ENCODE results near the gene EID3. TPM values are rescaled to one million over a fixed set of nuclear protein-coding genes. Genes with fewer than 3 reads are reported as not detected.

EID3 gene
- polyA plus RNA-seq, 1 donor from 2014 or later = 0.37 TPM

DNA sequence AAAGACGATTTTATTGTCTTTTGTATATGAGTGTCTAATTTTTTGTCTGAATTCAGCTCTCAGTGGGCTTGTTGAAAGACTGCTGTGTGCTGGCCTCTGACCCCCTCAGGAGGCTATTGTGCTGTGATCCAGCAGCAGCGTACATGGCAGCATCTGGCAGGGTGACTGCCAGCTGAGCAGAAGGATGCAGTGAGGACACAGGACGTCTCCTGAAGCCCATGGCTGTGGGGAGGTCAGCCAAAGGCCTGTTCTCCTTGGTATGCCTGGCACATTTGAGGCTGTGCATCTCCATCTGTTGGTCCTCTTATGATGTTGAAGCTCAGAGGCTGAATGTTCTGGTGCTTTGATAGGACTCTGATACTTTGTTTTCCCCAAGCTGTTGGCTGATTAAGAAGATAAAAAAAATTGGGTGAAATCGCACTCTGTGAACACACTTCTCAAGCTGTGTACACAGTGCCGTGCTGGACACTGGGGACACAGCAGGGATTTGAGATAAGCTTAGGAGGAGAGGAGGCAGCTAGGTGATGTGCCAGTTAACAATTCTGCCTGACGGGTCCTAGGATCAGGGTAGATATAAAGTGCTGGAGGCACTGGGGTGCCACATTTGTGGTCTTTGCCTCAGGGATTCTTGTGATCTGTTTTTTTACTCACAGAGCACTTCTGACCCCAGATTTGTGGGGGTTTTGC, 37.5 kb downstream of the EID3 start:
- no peak overlapping the region for H3K9ac ChIP-seq (ENCODE audit: low read length)
- no peaks in the 10 kb centered on the region for H3K9me2 ChIP-seq (ENCODE audit: insufficient read depth, low read length)
- TF ChIP-seq MXI1 (conservative IDR thresholded peaks at IDR 0.05; ENCODE audit: poor library complexity, severe bottlenecking) (no peak), SMC3 (conservative IDR thresholded peaks at IDR 0.05; ENCODE audit: poor library complexity) (no peak), EZH2 (IDR thresholded peaks at IDR 0.05; ENCODE audit: borderline replicate concordance, insufficient read depth, low read length, poor library complexity, severe bottlenecking) (no peak), EP300 (conservative IDR thresholded peaks at IDR 0.05; ENCODE audit: poor library complexity, severe bottlenecking) (no peak), POLR2AphosphoS5 (IDR thresholded peaks at IDR 0.05) (no peak), RAD21 (conservative IDR thresholded peaks at IDR 0.05) (no peak), TAF1 (IDR thresholded peaks at IDR 0.05; ENCODE audit: low read depth) (no peak)
- TF ChIP-seq, protein P1, sequence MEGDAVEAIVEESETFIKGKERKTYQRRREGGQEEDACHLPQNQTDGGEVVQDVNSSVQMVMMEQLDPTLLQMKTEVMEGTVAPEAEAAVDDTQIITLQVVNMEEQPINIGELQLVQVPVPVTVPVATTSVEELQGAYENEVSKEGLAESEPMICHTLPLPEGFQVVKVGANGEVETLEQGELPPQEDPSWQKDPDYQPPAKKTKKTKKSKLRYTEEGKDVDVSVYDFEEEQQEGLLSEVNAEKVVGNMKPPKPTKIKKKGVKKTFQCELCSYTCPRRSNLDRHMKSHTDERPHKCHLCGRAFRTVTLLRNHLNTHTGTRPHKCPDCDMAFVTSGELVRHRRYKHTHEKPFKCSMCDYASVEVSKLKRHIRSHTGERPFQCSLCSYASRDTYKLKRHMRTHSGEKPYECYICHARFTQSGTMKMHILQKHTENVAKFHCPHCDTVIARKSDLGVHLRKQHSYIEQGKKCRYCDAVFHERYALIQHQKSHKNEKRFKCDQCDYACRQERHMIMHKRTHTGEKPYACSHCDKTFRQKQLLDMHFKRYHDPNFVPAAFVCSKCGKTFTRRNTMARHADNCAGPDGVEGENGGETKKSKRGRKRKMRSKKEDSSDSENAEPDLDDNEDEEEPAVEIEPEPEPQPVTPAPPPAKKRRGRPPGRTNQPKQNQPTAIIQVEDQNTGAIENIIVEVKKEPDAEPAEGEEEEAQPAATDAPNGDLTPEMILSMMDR (IDR thresholded peaks at IDR 0.05; ENCODE audit: poor library complexity, severe bottlenecking) = no peak
- TF ChIP-seq, protein P2, sequence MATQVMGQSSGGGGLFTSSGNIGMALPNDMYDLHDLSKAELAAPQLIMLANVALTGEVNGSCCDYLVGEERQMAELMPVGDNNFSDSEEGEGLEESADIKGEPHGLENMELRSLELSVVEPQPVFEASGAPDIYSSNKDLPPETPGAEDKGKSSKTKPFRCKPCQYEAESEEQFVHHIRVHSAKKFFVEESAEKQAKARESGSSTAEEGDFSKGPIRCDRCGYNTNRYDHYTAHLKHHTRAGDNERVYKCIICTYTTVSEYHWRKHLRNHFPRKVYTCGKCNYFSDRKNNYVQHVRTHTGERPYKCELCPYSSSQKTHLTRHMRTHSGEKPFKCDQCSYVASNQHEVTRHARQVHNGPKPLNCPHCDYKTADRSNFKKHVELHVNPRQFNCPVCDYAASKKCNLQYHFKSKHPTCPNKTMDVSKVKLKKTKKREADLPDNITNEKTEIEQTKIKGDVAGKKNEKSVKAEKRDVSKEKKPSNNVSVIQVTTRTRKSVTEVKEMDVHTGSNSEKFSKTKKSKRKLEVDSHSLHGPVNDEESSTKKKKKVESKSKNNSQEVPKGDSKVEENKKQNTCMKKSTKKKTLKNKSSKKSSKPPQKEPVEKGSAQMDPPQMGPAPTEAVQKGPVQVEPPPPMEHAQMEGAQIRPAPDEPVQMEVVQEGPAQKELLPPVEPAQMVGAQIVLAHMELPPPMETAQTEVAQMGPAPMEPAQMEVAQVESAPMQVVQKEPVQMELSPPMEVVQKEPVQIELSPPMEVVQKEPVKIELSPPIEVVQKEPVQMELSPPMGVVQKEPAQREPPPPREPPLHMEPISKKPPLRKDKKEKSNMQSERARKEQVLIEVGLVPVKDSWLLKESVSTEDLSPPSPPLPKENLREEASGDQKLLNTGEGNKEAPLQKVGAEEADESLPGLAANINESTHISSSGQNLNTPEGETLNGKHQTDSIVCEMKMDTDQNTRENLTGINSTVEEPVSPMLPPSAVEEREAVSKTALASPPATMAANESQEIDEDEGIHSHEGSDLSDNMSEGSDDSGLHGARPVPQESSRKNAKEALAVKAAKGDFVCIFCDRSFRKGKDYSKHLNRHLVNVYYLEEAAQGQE (IDR thresholded peaks at IDR 0.05; ENCODE audit: borderline replicate concordance) = no peak
- no peak overlapping the region for H3K4me3 ChIP-seq (ENCODE audit: low read length)
- H3K4me2 ChIP-seq (ENCODE audit: low read length) = no peak overlapping the region
- H3K79me2 ChIP-seq (replicated peaks; ENCODE audit: insufficient read depth, low read length) = no peaks in the 10 kb centered on the region
- H3K27me3 ChIP-seq (ENCODE audit: insufficient read depth, low read depth, low read length) = no peaks in the 10 kb centered on the region
- no peaks in the 10 kb centered on the region for H3K9me3 ChIP-seq (ENCODE audit: low read length)
- no peak overlapping the region for H2AFZ ChIP-seq (ENCODE audit: low read depth, low read length)
- H3K27ac ChIP-seq (ENCODE audit: low read length) = no peak overlapping the region
- H3F3A ChIP-seq (ENCODE audit: insufficient read depth, low read length, poor library complexity, severe bottlenecking) = no peaks in the 10 kb centered on the region
- no peaks in the 10 kb centered on the region for H4K20me1 ChIP-seq (ENCODE audit: insufficient read depth)
- H3K36me3 ChIP-seq (ENCODE audit: insufficient read depth, low read length) = no peaks in the 10 kb centered on the region

DNA sequence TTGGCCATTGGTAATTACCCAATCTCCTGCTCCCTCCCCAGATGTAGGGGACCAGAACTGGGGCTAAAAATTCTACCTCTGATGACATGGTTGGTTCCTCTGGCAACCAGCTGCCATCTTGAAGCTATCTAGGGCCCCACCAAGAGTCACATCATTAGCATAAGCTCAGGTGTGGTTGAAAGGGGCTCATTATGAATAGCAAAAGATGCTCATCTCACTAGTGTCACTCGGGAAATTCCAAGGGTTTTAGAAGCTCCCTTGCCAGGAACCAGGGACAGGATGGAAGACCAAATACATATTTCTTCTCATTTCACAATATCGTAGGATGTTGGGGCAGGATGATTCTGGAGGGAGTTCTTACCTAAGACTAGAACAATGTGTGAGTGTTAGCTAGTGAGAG, 38.6 kb downstream of the EID3 start:
- H3K9me2 ChIP-seq (ENCODE audit: insufficient read depth, low read length) = no peaks in the 10 kb centered on the region
- H3K36me3 ChIP-seq (ENCODE audit: insufficient read depth, low read length) = no peaks in the 10 kb centered on the region
- no peak for TF ChIP-seq RAD21 (conservative IDR thresholded peaks at IDR 0.05)
- TF ChIP-seq, protein P1 (IDR thresholded peaks at IDR 0.05; ENCODE audit: poor library complexity, severe bottlenecking) = no peak
- TF ChIP-seq TAF1 (IDR thresholded peaks at IDR 0.05; ENCODE audit: low read depth) = no peak
- no peak for TF ChIP-seq EZH2 (IDR thresholded peaks at IDR 0.05; ENCODE audit: borderline replicate concordance, insufficient read depth, low read length, poor library complexity, severe bottlenecking)
- TF ChIP-seq SMC3 (conservative IDR thresholded peaks at IDR 0.05; ENCODE audit: poor library complexity) = no peak
- no peak for TF ChIP-seq MXI1 (conservative IDR thresholded peaks at IDR 0.05; ENCODE audit: poor library complexity, severe bottlenecking)
- no peak for TF ChIP-seq POLR2AphosphoS5 (IDR thresholded peaks at IDR 0.05)
- TF ChIP-seq, protein P2 (IDR thresholded peaks at IDR 0.05; ENCODE audit: borderline replicate concordance) = no peak
- TF ChIP-seq EP300 (conservative IDR thresholded peaks at IDR 0.05; ENCODE audit: poor library complexity, severe bottlenecking) = no peak
- no peak overlapping the region for H3K9ac ChIP-seq (ENCODE audit: low read length)
- no peaks in the 10 kb centered on the region for H3K27me3 ChIP-seq (ENCODE audit: insufficient read depth, low read depth, low read length)
- H3K79me2 ChIP-seq (replicated peaks; ENCODE audit: insufficient read depth, low read length) = no peaks in the 10 kb centered on the region
- no peaks in the 10 kb centered on the region for H4K20me1 ChIP-seq (ENCODE audit: insufficient read depth)
- no peak overlapping the region for H2AFZ ChIP-seq (ENCODE audit: low read depth, low read length)
- no peak overlapping the region for H3K4me2 ChIP-seq (ENCODE audit: low read length)
- H3K4me3 ChIP-seq (ENCODE audit: low read length) = no peak overlapping the region
- H3K9me3 ChIP-seq (ENCODE audit: low read length) = no peaks in the 10 kb centered on the region
- H3F3A ChIP-seq (ENCODE audit: insufficient read depth, low read length, poor library complexity, severe bottlenecking) = no peaks in the 10 kb centered on the region
- H3K27ac ChIP-seq (ENCODE audit: low read length) = no peak overlapping the region

Data from neural cell (in vitro differentiated cells).